SK-N-SH (cell line): ENCODE measurements around the gene RELN.

ENCODE experiments used
- CTCF ChIP-seq: fragments of 200-600 bp; sonication (generic); IDR thresholded peaks from 2 replicates; pipeline ENCODE4 v1.6.1; 2017; ENCODE audit warnings: antibody characterized with exemption, mild to moderate bottlenecking, moderate library complexity
- JUND ChIP-seq: IDR thresholded peaks from 2 replicates; pipeline ENCODE4 v1.4.0; 2012
- MXI1 ChIP-seq: IDR thresholded peaks from 2 replicates; pipeline ENCODE4 v1.6.1; 2012; ENCODE audit warnings: mild to moderate bottlenecking, low read depth, low read length, improper control_type of control experiment
- REST ChIP-seq: IDR thresholded peaks from 2 replicates; pipeline ENCODE4 v1.6.1; 2012; ENCODE audit warnings: mild to moderate bottlenecking, low read depth, low read length, moderate library complexity
- RFX5 ChIP-seq: IDR thresholded peaks from 2 replicates; pipeline ENCODE4 v1.6.1; 2012; ENCODE audit warnings: mild to moderate bottlenecking, improper control_type of control experiment, low read length
- SIN3A ChIP-seq: IDR thresholded peaks from 2 replicates; pipeline ENCODE4 v1.6.1; 2012; ENCODE audit warnings: low read depth, mild to moderate bottlenecking, low read length, moderate library complexity, borderline replicate concordance
- TCF12 ChIP-seq: IDR thresholded peaks from 2 replicates; pipeline ENCODE4 v1.4.0; 2012

GRCh38 chr7:103781409-103781808 lies 208.0 kb downstream of the RELN start:
- TF ChIP-seq RFX5 = no peak
- no peak for TF ChIP-seq JUND
- TF ChIP-seq TCF12 = no peak
- no peak for TF ChIP-seq MXI1
- no peak for TF ChIP-seq REST
- TF ChIP-seq SIN3A = no peak
- TF ChIP-seq CTCF = no peak
